GM13977 (cell line): Measurements from ENCODE around the gene EXOG.

ENCODE experiments used
- DNase-seq: peaks from one replicate; pipeline ENCODE4 v3.0.0; 2012; ENCODE audit warnings: low spot score
- in situ Hi-C: fragments of 300-500 bp; cut with MboI; formaldehyde crosslinking; loops from one replicate; pipeline ENCODE4 v1.12.0; 2022; ENCODE audit warnings: low sequenced_read_pairs, low pct_unique_long_range_greater_than_20kb, mixed read lengths, inconsistent platforms; ENCODE audit not compliant: unreplicated experiment
- TF ChIP-seq, protein P1 (sequence below): IDR thresholded peaks from 2 replicates; pipeline ENCODE4 v1.5.1; 2012; ENCODE audit warnings: mild to moderate bottlenecking, control low read depth; ENCODE audit not compliant: insufficient read depth; ENCODE audit errors: extremely low read depth, missing control alignments

The EXOG gene

GRCh38 chr3:38460377-38461270 lies 35.5 kb upstream of the EXOG start:
- TF ChIP-seq, protein P1, sequence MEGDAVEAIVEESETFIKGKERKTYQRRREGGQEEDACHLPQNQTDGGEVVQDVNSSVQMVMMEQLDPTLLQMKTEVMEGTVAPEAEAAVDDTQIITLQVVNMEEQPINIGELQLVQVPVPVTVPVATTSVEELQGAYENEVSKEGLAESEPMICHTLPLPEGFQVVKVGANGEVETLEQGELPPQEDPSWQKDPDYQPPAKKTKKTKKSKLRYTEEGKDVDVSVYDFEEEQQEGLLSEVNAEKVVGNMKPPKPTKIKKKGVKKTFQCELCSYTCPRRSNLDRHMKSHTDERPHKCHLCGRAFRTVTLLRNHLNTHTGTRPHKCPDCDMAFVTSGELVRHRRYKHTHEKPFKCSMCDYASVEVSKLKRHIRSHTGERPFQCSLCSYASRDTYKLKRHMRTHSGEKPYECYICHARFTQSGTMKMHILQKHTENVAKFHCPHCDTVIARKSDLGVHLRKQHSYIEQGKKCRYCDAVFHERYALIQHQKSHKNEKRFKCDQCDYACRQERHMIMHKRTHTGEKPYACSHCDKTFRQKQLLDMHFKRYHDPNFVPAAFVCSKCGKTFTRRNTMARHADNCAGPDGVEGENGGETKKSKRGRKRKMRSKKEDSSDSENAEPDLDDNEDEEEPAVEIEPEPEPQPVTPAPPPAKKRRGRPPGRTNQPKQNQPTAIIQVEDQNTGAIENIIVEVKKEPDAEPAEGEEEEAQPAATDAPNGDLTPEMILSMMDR, result no peak
- in situ Hi-C loops, result no loop called here
- DNase-seq, result peak; percentile 9

DNA sequence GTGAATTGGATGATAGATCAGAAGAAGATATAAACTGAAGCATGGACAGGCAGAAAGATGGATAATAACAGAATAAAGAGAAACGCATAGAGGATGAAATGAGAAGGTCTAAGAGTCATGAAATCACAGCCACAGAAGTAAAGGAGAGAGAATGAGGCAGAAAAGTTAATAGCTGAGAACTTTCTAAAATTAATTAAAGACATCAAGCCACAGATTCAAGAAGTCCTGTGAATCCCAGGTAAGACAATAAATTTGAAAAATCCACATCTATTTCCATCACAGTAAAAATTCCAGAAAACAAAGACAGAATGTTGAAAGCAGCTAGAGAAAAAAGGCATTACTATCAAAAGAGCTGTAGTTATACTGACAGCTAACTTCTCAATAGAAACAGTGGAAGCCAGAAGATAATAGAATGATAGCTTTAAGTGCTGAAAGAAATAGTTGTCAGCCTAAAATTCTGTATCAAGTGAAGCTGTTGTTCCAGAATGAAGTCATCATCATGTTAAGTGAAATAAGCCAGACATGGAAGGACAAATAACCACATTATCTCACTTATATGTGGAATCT lies 30.5 kb upstream of the EXOG start:
- in situ Hi-C loops, result no loop called here

GRCh38 chr3:38468765-38469164 lies 27.4 kb upstream of the EXOG start:
- no peak for DNase-seq
- TF ChIP-seq, protein P1, result no peak
- in situ Hi-C loops, result no loop called here

More for the DNA sequence above, 30.5 kb upstream of the EXOG start:
- TF ChIP-seq, protein P1, result no peak
- DNase-seq, result no peak

- TF ChIP-seq, protein P1, result no peak
- DNase-seq, result no peak
- in situ Hi-C loops, result no loop called here
Measured at GRCh38 chr3:38469852-38470251, 26.3 kb upstream of the EXOG start.

- TF ChIP-seq, protein P1, result no peak
- in situ Hi-C loops, result no loop called here
- DNase-seq, result no peak
Measured at GRCh38 chr3:38471260-38471857, 24.8 kb upstream of the EXOG start.

GRCh38 chr3:38472342-38472741 lies 23.8 kb upstream of the EXOG start:
- no peak for DNase-seq
- TF ChIP-seq, protein P1, result no peak
- in situ Hi-C loops, result no loop called here
